AG20443 (cell line): ENCODE results near the gene ABCD3.
"Not testable (repeated sequence)": the region's sequence is repeated elsewhere in the genome, so short reads cannot be mapped to it uniquely, and the experiment has no call there.

ENCODE experiments used
- DNase-seq: peaks from one replicate; pipeline ENCODE4 v3.0.0; 2012; ENCODE audit warnings: low spot score, mixed read lengths

The ABCD3 gene

DNA sequence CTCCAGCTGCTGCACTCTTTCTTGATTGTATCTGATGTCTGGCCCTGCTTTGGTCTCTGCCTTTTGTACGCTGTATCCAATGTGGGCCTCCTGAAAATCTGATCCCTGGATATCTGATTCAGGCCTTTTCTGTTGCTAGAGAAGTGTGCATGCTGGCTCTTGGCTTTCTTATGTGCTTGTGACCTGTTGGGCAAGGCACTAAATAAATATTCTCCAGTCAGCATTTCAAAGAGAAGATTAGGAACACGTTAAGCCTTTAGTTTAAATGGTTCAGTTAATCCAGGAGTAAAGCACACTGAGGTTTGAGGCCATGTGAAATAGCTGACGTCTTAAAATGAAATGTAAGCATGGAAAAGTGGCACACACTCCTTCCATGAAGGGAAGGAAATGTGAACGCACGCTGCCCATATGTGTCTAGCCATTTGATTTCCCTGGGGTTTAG lies 132.6 kb downstream of the ABCD3 start:
- DNase-seq, result no peak

DNA sequence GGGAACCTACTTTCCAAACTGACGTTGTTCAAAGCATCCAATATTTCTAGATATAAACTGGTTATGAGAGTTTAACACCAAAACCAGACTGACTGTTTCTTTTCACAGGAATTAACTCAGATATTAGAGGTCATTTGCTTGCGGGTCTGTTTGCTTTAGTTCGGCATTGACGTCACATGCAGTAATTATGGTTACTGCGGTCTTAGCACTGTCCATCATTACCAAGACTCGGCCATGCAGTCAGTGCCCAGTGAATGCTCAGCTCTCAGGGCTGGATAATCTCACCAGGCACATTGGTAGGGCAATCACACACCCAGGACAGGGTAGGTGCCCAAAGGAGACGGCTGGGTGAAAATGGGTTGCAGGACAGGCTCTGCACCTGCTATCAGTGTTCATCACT lies 133.3 kb downstream of the ABCD3 start:
- DNase-seq, result no peak

DNA sequence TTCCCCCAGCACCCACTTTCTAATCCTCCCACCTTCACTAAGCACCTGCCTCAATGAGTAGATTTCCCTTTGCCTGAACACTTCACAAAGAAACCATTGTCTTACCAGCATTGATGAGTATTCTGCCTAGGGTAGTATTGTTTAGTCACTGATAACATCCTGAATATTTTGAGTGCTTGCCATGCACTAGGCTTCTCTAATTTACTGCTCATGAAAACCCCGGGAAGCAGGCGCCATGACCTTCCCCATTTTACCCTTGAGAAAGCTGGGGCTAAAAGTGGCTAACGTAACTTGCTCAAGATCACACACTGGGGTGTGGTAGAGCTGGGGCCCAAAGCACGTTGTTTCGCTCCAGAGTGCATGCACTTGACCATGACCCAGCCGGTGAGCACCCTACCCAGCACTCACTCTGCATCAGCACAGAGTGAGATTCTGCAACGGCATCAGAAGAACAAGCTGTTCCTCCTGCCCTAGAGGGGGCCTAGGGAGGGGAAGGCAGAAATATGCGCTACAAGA lies 133.9 kb downstream of the ABCD3 start:
- DNase-seq, result no peak

DNA sequence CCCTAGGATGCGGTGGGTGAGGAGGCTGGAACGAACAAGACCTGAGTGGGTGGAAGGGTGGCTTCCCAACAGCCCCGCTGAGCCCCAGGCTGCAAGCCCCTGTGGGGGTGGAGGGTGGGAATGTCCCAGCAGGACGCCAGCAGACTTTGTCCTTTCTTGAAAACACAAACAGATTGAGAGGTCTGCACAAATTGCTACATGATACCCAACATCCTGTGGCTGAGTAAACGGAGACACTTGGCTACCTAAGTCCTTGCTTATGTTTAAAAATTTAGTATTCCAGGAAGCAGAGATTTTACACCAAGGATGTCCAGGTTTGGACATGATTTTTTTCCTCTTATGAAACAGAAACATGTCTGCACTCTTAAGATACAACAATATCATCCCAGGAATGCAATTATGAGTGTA lies 135.1 kb downstream of the ABCD3 start:
- DNase-seq, result no peak

DNA sequence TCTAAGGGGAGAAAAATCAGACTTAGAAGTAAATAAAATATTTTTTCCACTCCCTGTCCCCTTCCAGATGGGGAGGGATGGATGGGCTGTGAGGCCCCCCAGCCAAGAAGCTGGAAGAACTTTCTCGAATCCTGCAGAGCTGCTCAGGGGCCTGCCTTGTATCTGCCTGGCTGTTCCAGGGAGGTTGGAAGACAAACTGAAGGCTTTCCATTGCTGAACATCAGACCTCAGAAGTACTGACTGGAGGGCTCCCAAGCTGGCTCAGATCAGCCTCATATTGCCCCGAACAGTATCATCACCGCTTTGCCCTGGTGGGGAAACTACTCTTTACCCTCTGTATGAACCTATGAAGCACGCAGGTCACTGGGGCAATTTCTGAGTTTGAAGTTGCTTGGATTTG lies 135.7 kb downstream of the ABCD3 start:
- DNase-seq, result no peak

DNA sequence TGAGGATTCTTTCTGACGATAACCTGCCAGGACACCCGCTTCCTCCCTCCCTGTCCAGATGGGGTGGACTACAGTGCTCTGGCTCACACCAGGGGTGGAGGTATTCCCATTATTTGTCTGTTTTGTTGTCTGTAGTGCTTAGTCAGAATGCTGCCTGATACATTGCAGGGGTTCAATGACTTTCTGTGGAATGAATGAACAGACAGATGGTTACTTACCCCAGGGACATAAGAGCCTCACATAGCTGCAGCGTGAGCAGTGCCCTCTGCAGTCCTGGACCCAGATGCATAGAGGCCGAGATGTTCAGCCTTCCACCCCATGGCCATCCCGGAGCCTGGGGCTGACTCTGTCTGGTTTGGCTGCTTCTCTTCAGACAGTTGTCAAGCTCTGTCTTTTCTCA lies 136.4 kb downstream of the ABCD3 start:
- no peak for DNase-seq

DNA sequence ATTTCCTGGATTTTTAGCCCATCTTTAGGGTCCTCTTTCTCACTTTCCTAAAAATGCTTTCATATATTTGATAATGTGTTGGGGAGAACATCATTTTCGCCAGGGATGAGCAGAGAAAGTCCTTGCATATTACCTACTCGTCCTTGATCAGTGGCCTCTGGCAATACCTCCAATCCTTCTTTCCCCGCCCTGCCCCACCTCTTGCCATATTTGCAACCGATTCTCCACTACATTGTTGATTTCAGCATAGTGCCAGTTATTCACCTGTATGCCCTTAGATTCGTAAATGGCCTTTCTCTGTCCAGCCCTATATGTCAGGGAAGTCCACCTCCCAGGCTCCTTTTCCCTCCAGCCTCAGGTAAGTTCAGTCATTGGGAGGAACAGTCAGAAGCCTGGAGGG lies 136.9 kb downstream of the ABCD3 start:
- DNase-seq, result no peak

DNA sequence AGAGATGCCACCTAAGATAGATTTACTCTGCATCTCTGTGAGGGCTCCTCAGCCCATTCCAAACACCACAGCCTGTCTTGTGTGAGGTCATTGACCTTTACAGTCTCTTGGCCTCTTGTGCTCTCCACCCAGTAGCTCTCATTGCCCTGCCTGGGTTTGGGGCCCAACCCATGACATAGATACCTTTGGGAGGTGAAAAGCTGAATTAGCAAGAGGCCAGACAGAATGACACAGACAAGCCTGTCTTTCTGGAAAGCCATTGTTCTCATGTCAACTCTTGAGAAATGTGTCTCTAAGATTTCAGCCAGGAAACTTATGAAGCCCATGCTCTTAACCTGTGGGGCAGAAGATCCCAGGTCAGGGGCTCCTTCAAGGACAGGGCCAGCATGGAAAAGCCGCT lies 141.7 kb downstream of the ABCD3 start:
- DNase-seq, result no peak

DNA sequence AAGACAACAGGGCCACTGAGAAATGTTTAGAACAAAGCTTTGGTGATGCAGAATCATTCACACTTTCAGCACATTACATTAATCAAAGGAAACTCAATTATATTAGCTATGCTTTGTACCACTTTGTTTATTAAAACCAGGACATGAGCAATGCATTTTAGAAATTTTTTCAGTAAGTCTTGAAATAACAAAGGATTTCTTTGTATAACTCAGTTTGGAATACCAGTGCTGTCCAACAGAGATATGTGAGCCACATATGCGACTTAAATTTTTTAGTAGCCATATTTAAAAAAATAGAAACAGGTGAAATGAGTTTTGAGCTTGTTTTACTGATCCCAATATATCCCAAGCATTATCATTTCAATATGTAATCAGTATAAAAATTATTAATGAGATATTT lies 142.1 kb downstream of the ABCD3 start:
- DNase-seq, result no peak

DNA sequence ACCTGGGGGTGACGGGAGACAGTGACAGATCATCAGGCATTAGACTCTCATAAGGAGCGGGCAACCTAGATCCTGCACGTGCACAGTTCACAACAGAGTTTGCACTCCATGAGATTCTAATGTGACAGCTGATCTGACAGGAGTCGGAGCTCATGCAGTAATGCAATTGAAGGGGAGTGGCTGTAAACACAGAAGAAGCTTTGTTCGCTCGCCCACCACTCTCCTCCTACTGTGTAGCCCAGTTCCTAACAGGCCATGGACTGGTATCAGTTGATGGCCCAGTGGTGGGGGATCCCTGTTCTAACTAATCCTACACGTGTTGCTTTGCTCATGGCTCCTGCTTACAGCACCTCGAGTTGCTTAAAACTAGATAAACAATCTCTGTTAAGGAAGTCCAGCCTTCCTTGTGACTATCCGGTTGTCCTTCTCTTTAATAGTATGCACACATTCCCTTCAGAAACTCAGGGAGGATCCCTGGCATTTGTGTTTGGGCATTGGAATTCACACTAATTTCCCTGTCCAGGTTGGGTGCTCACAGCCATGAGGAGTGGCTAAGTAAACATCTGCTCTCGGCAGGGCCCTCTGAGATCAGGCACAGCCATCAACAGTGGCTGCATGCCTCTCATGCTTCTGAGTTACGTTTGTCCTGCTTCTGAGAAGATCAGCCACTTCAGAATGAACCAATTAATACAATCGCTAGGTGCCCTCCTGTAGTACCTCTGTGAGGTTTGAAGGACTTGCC lies 144.5 kb downstream of the ABCD3 start:
- no peak for DNase-seq

DNA sequence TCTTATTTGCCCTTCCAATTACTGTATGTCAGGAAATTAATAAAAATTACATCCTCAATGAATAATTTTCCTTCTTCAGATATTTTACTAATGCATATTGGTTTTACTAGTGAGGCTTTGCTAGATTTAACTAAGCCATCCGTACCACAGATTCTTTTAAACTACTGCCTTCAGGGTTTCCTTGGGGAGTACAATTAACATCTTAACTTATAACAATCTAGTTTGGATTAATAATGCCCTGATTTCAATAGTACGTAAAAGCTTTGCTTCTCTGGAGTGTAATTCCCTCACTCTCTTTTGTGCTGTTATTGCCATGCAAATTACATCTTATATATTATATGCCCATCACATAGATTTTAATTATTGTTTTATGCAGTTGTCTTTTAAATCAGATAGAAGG lies 147.7 kb downstream of the ABCD3 start:
- DNase-seq, result no peak

DNA sequence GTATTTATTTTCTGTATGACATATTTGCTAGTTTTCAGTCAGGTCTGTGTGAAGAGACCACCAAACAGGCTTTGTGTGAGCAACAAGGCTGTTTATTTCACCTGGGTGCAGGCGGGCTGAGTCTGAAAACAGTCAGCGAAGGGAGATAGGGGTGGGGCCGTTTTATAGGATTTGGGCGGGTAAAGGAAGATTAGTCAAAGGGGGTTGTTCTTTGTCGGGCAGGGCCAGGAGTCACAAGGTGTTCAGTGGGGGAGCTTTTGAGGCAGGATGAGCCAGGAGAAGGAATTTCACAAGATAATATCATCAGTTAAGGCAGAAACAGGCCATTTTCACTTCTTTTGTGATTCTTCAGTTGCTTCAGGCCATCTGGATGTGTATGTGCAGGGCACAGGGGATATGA lies 148.2 kb downstream of the ABCD3 start:
- not testable (repeated sequence) for DNase-seq

DNA sequence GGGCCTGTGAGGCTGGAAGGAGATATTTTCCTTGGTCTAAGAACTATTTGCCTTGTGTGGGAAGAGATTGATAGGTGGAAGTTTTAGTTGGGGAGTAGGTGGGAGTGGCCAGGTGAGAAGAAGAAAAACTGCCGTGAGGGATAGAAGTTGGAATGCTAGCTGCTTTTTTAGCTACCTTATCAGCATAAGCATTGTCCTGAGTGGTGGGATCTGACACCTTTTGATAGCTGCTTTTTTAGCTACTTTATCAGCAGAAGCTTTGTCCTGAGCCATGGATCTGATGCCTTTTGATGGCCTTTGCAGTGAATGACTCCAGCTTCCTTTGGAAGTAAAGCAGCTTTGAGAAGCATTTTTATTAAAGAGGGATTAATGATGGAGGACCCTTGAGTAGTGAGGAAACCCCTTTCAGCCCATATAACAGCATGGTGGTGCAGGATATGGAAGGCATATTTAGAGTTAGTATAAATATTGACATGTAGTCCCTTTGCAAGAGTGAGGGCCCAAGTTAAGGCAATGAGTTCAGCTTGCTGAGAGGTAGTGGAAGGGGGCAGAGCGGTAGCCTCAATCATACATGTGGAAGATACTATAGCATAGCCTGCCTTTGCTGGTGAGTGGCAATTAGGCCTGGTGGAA lies 149.9 kb downstream of the ABCD3 start:
- not testable (repeated sequence) for DNase-seq
